Mammary epithelial cell (primary cell): Measurements from ENCODE around the gene NT5DC4.

Source experiments
- CTCF ChIP-seq, 2 donors: IDR thresholded peaks in 1 of 2; conservative IDR thresholded peaks in 1 of 2; 2 replicates each; pipeline ENCODE4 v1.5.1; 2011 to 2012; ENCODE audit warnings: inconsistent platforms in 2 of 2, low read length in 2 of 2, mild to moderate bottlenecking in 2 of 2, control low read depth in 1 of 2, low read depth in 1 of 2; ENCODE audit not compliant: insufficient read depth in 1 of 2; ENCODE audit errors: extremely low read depth in 1 of 2
- EZH2 ChIP-seq: IDR thresholded peaks from 2 replicates; pipeline ENCODE4 v1.6.1; 2012; ENCODE audit warnings: low read length, inconsistent platforms, borderline replicate concordance

GRCh38 chr2:112783187-112783714 is 62.4 kb downstream of the NT5DC4 start:
- TF ChIP-seq CTCF (conservative IDR thresholded peaks at IDR 0.05 in 1 of 2, IDR thresholded peaks at IDR 0.05 in 1 of 2; ENCODE audit: extremely low read depth in 1 of 2, insufficient read depth in 1 of 2, low read depth in 1 of 2, low read length in 2 of 2) (no peak), EZH2 (no peak)
